ENCODE data around the gene SUMO3. TPM values are rescaled to one million over a fixed set of nuclear protein-coding genes. Genes with fewer than 3 reads are reported as not detected.

Gene SUMO3
- total RNA-seq, 1 donor from 2014 or later: 32.2 TPM

GRCh38 chr21:44762221-44763049 lies 55.4 kb downstream of the SUMO3 start:
- peak; percentile 79 for DNase-seq (ENCODE audit: low spot score)
- peak; percentile 94 for ATAC-seq

- DNase-seq (ENCODE audit: low spot score) (no peak), ATAC-seq (no peak)
Measured at GRCh38 chr21:44761747-44762208, 56.1 kb downstream of the SUMO3 start.

GRCh38 chr21:44761011-44761729 lies 56.7 kb downstream of the SUMO3 start:
- ATAC-seq (peak; percentile 16), DNase-seq (ENCODE audit: low spot score) (no peak)

- DNase-seq (ENCODE audit: low spot score) (peak; percentile 36), ATAC-seq (no peak)
Measured at GRCh38 chr21:44760376-44760775, 57.5 kb downstream of the SUMO3 start.

- no peak for ATAC-seq
- DNase-seq (ENCODE audit: low spot score): peak; percentile 41
Measured at GRCh38 chr21:44759628-44760285, 58.1 kb downstream of the SUMO3 start.

- ATAC-seq (no peak), DNase-seq (ENCODE audit: low spot score) (peak; percentile 35)
Measured at GRCh38 chr21:44758781-44759627, 58.9 kb downstream of the SUMO3 start.

- no peak for ATAC-seq
- peak; percentile 27 for DNase-seq (ENCODE audit: low spot score)
Measured at GRCh38 chr21:44758141-44758561, 59.7 kb downstream of the SUMO3 start.

- no peak for ATAC-seq
- peak; percentile 21 for DNase-seq (ENCODE audit: low spot score)
Measured at GRCh38 chr21:44757731-44758130, 60.1 kb downstream of the SUMO3 start.

GRCh38 chr21:44756423-44757185 lies 61.3 kb downstream of the SUMO3 start:
- ATAC-seq (no peak), DNase-seq (ENCODE audit: low spot score) (no peak)

Other genes with a start within 250 kb of the SUMO3 start
- not detected for gene KRTAP10-4, start 244.3 kb downstream of the SUMO3 start, total RNA-seq
- not detected for gene KRTAP10-5, start 237.5 kb downstream of the SUMO3 start, total RNA-seq
- not detected for gene KRTAP10-6, start 225.6 kb downstream of the SUMO3 start, total RNA-seq
- gene KRTAP10-7, start 217.5 kb downstream of the SUMO3 start, total RNA-seq: not detected
- gene KRTAP10-8, start 206.0 kb downstream of the SUMO3 start, total RNA-seq: not detected
- gene KRTAP10-9, start 191.0 kb downstream of the SUMO3 start, total RNA-seq: not detected
- not detected for gene KRTAP10-10, start 180.7 kb downstream of the SUMO3 start, total RNA-seq
- not detected for gene KRTAP10-11, start 171.6 kb downstream of the SUMO3 start, total RNA-seq
- gene KRTAP12-4, start 163.4 kb downstream of the SUMO3 start, total RNA-seq: not detected
- not detected for gene KRTAP12-3, start 160.1 kb downstream of the SUMO3 start, total RNA-seq
- gene KRTAP12-2, start 151.1 kb downstream of the SUMO3 start, total RNA-seq: not detected
- not detected for gene KRTAP12-1, start 135.9 kb downstream of the SUMO3 start, total RNA-seq
- gene KRTAP10-12, start 120.9 kb downstream of the SUMO3 start, total RNA-seq: not detected
- not detected for gene TSPEAR, start 106.5 kb downstream of the SUMO3 start, total RNA-seq
- gene UBE2G2, start 16.2 kb downstream of the SUMO3 start, total RNA-seq: 43.4 TPM
- 73.9 TPM for gene PTTG1IP, start 55.6 kb upstream of the SUMO3 start, total RNA-seq
- gene ITGB2, start 102.8 kb upstream of the SUMO3 start, total RNA-seq: 13.6 TPM
- gene SLX9, start 122.0 kb upstream of the SUMO3 start, total RNA-seq: 19.1 TPM

Data from left lobe of liver (tissue), 2 donors.